SK-N-SH treated with all-trans-retinoic acid at 6 μM for 48 hours (cell line): ENCODE results near the gene CHAF1A.

Source experiments
- ATAC-seq: fragments of 200-7000 bp; cut with Tn5 transposase; 3 replicates; pipeline ENCODE4 v1.9.1; 2020; ENCODE audit warnings: mild to moderate bottlenecking, moderate library complexity
- ARNTL ChIP-seq: fragments of 450-650 bp; formaldehyde crosslinking; IDR thresholded peaks from 2 replicates; pipeline ENCODE4 v1.5.0; 2020; ENCODE audit warnings: low read depth, mild to moderate bottlenecking, moderate library complexity, borderline replicate concordance
- BACH2 ChIP-seq: fragments of 250-450 bp; sonication (Bioruptor Pico); IDR thresholded peaks from 2 replicates; pipeline ENCODE4 v1.9.0; 2021; ENCODE audit warnings: mild to moderate bottlenecking, borderline replicate concordance
- CSDC2 ChIP-seq: fragments of 250-450 bp; sonication (Bioruptor Pico); IDR thresholded peaks from 2 replicates; pipeline ENCODE4 v1.5.0; 2020; ENCODE audit warnings: mild to moderate bottlenecking, moderate library complexity
- ESRRG ChIP-seq: fragments of 250-450 bp; sonication (Bioruptor Pico); IDR thresholded peaks from 2 replicates; pipeline ENCODE4 v1.6.1; 2021; ENCODE audit warnings: mild to moderate bottlenecking
- GLIS3 ChIP-seq: fragments of 250-450 bp; sonication (Bioruptor Pico); IDR thresholded peaks from 2 replicates; pipeline ENCODE4 v1.5.0; 2020; ENCODE audit warnings: mild to moderate bottlenecking, moderate library complexity
- ISL1 ChIP-seq: fragments of 250-450 bp; sonication (Bioruptor Pico); IDR thresholded peaks from 2 replicates; pipeline ENCODE4 v2.1.2; 2022; ENCODE audit warnings: mild to moderate bottlenecking, moderate library complexity
- OSR1 ChIP-seq: fragments of 250-450 bp; sonication (Bioruptor Pico); IDR thresholded peaks from 2 replicates; pipeline ENCODE4 v1.8.0; 2022; ENCODE audit warnings: moderate library complexity, mild to moderate bottlenecking, inconsistent platforms
- PPARA ChIP-seq: fragments of 250-450 bp; sonication (Bioruptor Pico); IDR thresholded peaks from 2 replicates; pipeline ENCODE4 v1.5.0; 2020; ENCODE audit warnings: mild to moderate bottlenecking, borderline replicate concordance
- RARB ChIP-seq: fragments of 250-450 bp; sonication (Bioruptor Pico); IDR thresholded peaks from 2 replicates; pipeline ENCODE4 v1.8.0; 2021; ENCODE audit warnings: mild to moderate bottlenecking, moderate library complexity
- SNAI2 ChIP-seq: fragments of 250-450 bp; sonication (Bioruptor Pico); IDR thresholded peaks from 2 replicates; pipeline ENCODE4 v1.5.0; 2020; ENCODE audit warnings: mild to moderate bottlenecking, moderate library complexity
- TCF4 ChIP-seq: fragments of 250-450 bp; sonication (Bioruptor Pico); IDR thresholded peaks from 2 replicates; pipeline ENCODE4 v1.8.0; 2021; ENCODE audit warnings: mild to moderate bottlenecking, moderate library complexity, borderline replicate concordance
- TOX ChIP-seq: fragments of 250-450 bp; sonication (Bioruptor Pico); IDR thresholded peaks from 2 replicates; pipeline ENCODE4 v1.8.0; 2021; ENCODE audit warnings: mild to moderate bottlenecking, moderate library complexity, borderline replicate concordance
- ZC3H10 ChIP-seq: fragments of 250-450 bp; sonication (Bioruptor Pico); IDR thresholded peaks from 2 replicates; pipeline ENCODE4 v1.5.1; 2021; ENCODE audit warnings: mild to moderate bottlenecking, moderate library complexity
- ZFP3 ChIP-seq: fragments of 250-450 bp; sonication (Bioruptor Pico); IDR thresholded peaks from 2 replicates; pipeline ENCODE4 v1.5.0; 2020; ENCODE audit warnings: mild to moderate bottlenecking, moderate library complexity
- ZFP30 ChIP-seq: fragments of 450-650 bp; formaldehyde crosslinking; IDR thresholded peaks from 2 replicates; pipeline ENCODE4 v1.5.0; 2022; ENCODE audit warnings: mild to moderate bottlenecking, moderate library complexity
- ZNF565 ChIP-seq: fragments of 450-650 bp; formaldehyde crosslinking; conservative IDR thresholded peaks from 2 replicates; pipeline ENCODE4 v1.5.0; 2020; ENCODE audit warnings: low read depth, mild to moderate bottlenecking, moderate library complexity
- ZNF70 ChIP-seq: fragments of 450-650 bp; formaldehyde crosslinking; IDR thresholded peaks from 2 replicates; pipeline ENCODE4 v1.5.0; 2020; ENCODE audit warnings: mild to moderate bottlenecking, moderate library complexity
- ZNF8 ChIP-seq: fragments of 450-650 bp; formaldehyde crosslinking; IDR thresholded peaks from 2 replicates; pipeline ENCODE4 v1.5.0; 2020; ENCODE audit warnings: mild to moderate bottlenecking, moderate library complexity
- TF ChIP-seq, protein P1 (sequence below): fragments of 250-450 bp; sonication (Bioruptor Pico); IDR thresholded peaks from 2 replicates; pipeline ENCODE4 v1.8.0; 2020; ENCODE audit warnings: mild to moderate bottlenecking, moderate library complexity, borderline replicate concordance
- TF ChIP-seq, protein P2 (sequence below): fragments of 250-450 bp; sonication (Bioruptor Pico); IDR thresholded peaks from 2 replicates; pipeline ENCODE4 v1.5.1; 2020; ENCODE audit warnings: low read depth, mild to moderate bottlenecking, moderate library complexity
- TF ChIP-seq, protein P3 (sequence below): fragments of 250-450 bp; sonication (Bioruptor Pico); IDR thresholded peaks from 2 replicates; pipeline ENCODE4 v1.5.1; 2021; ENCODE audit warnings: mild to moderate bottlenecking, moderate library complexity
- TF ChIP-seq, protein P4 (sequence below): fragments of 250-450 bp; sonication (Bioruptor Pico); IDR thresholded peaks from 2 replicates; pipeline ENCODE4 v1.5.0; 2020; ENCODE audit warnings: mild to moderate bottlenecking, moderate library complexity

Gene CHAF1A

DNA sequence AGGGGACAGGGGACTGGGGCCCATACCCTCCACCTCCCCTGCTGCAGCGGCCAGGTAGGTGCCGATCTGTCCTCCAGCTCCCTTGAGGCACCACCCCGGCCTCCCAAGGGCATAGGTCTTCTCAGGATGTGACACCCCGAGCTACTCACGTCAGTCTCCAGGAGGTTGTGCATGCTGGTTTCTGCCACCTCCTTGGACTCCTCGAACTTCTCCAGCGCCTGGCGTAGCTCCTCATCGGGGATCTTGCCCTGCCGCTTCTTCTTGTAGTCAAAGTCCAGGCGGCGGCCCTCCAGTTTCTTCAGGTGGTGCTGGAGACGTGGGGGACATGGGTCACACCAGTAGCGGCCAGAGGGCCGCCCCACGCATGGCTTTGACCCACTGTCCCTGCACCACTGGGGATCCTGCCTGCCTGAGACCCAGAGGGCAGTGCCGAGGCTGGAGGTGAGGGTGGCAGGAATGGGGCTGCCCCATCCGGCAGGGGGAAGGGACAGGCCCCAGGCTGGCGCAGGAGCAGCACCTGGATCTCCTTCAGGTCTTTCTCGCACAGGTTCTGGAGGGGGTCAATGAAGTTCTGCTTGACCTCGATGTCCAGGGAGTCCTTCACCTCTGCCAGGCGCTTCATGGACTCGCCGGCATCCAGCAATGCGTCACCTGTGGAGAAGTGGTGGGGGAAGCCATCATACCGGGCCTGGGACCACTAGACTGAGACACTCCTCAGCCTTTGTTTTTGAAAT is 38.7 kb upstream of the CHAF1A start:
- TF ChIP-seq TCF4 (CRISPR knock-in tag) = no peak
- no peak for TF ChIP-seq ESRRG (CRISPR knock-in tag)
- no peak for TF ChIP-seq ZNF565 (CRISPR knock-in tag)
- TF ChIP-seq, protein P1, sequence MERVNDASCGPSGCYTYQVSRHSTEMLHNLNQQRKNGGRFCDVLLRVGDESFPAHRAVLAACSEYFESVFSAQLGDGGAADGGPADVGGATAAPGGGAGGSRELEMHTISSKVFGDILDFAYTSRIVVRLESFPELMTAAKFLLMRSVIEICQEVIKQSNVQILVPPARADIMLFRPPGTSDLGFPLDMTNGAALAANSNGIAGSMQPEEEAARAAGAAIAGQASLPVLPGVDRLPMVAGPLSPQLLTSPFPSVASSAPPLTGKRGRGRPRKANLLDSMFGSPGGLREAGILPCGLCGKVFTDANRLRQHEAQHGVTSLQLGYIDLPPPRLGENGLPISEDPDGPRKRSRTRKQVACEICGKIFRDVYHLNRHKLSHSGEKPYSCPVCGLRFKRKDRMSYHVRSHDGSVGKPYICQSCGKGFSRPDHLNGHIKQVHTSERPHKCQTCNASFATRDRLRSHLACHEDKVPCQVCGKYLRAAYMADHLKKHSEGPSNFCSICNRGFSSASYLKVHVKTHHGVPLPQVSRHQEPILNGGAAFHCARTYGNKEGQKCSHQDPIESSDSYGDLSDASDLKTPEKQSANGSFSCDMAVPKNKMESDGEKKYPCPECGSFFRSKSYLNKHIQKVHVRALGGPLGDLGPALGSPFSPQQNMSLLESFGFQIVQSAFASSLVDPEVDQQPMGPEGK (CRISPR knock-in tag) = no peak
- TF ChIP-seq RARB = no peak
- no peak for TF ChIP-seq ZNF8 (CRISPR knock-in tag)
- no peak for TF ChIP-seq BACH2 (CRISPR knock-in tag)
- no peak for TF ChIP-seq ISL1 (CRISPR knock-in tag)
- TF ChIP-seq OSR1 (CRISPR knock-in tag) = no peak
- no peak for TF ChIP-seq ARNTL
- no peak for TF ChIP-seq CSDC2 (CRISPR knock-in tag)
- no peak for TF ChIP-seq ZFP30 (CRISPR knock-in tag)
- no peak for TF ChIP-seq TOX (CRISPR knock-in tag)
- TF ChIP-seq ZFP3 = no peak
- TF ChIP-seq, protein P2, sequence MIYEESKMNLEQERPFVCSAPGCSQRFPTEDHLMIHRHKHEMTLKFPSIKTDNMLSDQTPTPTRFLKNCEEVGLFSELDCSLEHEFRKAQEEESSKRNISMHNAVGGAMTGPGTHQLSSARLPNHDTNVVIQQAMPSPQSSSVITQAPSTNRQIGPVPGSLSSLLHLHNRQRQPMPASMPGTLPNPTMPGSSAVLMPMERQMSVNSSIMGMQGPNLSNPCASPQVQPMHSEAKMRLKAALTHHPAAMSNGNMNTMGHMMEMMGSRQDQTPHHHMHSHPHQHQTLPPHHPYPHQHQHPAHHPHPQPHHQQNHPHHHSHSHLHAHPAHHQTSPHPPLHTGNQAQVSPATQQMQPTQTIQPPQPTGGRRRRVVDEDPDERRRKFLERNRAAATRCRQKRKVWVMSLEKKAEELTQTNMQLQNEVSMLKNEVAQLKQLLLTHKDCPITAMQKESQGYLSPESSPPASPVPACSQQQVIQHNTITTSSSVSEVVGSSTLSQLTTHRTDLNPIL (CRISPR knock-in tag) = no peak

DNA sequence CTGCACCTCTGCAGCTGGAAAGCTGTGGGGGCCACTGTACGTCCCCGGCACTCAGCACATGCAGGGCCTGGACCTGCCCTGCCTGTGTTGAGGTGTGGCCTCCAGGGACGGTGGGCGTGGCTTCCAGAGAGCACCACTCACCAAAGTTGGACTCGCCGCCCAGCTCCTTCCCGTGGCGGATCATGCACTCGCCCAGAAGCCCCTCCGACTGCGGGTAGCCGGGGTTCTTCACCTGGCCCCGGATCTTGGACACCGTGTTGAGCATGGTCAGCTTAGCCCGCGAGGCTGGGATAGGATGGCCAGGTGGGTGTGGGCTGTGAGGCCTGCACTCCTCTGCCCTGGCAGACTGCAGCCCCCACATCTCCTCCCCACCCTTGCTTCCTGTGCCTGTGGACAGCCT is 37.1 kb upstream of the CHAF1A start:
- no peak for TF ChIP-seq ZFP3
- TF ChIP-seq ZFP30 (CRISPR knock-in tag) = no peak
- TF ChIP-seq SNAI2 (CRISPR knock-in tag) = no peak
- no peak for TF ChIP-seq ZNF70 (CRISPR knock-in tag)
- TF ChIP-seq, protein P3, sequence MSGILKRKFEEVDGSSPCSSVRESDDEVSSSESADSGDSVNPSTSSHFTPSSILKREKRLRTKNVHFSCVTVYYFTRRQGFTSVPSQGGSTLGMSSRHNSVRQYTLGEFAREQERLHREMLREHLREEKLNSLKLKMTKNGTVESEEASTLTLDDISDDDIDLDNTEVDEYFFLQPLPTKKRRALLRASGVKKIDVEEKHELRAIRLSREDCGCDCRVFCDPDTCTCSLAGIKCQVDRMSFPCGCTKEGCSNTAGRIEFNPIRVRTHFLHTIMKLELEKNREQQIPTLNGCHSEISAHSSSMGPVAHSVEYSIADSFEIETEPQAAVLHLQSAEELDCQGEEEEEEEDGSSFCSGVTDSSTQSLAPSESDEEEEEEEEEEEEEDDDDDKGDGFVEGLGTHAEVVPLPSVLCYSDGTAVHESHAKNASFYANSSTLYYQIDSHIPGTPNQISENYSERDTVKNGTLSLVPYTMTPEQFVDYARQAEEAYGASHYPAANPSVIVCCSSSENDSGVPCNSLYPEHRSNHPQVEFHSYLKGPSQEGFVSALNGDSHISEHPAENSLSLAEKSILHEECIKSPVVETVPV = no peak
- no peak for TF ChIP-seq ARNTL
- TF ChIP-seq, protein P2 (CRISPR knock-in tag) = no peak
- TF ChIP-seq ZC3H10 = no peak
- TF ChIP-seq OSR1 (CRISPR knock-in tag) = no peak
- TF ChIP-seq, protein P4, sequence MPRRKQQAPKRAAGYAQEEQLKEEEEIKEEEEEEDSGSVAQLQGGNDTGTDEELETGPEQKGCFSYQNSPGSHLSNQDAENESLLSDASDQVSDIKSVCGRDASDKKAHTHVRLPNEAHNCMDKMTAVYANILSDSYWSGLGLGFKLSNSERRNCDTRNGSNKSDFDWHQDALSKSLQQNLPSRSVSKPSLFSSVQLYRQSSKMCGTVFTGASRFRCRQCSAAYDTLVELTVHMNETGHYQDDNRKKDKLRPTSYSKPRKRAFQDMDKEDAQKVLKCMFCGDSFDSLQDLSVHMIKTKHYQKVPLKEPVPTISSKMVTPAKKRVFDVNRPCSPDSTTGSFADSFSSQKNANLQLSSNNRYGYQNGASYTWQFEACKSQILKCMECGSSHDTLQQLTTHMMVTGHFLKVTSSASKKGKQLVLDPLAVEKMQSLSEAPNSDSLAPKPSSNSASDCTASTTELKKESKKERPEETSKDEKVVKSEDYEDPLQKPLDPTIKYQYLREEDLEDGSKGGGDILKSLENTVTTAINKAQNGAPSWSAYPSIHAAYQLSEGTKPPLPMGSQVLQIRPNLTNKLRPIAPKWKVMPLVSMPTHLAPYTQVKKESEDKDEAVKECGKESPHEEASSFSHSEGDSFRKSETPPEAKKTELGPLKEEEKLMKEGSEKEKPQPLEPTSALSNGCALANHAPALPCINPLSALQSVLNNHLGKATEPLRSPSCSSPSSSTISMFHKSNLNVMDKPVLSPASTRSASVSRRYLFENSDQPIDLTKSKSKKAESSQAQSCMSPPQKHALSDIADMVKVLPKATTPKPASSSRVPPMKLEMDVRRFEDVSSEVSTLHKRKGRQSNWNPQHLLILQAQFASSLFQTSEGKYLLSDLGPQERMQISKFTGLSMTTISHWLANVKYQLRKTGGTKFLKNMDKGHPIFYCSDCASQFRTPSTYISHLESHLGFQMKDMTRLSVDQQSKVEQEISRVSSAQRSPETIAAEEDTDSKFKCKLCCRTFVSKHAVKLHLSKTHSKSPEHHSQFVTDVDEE (CRISPR knock-in tag) = no peak
- no peak for TF ChIP-seq RARB
- no peak for TF ChIP-seq ISL1 (CRISPR knock-in tag)
- no peak for TF ChIP-seq TCF4 (CRISPR knock-in tag)
- no peak for TF ChIP-seq GLIS3 (CRISPR knock-in tag)
- TF ChIP-seq PPARA (CRISPR knock-in tag) = no peak
- TF ChIP-seq, protein P1 (CRISPR knock-in tag) = no peak
- no peak for TF ChIP-seq ZNF565 (CRISPR knock-in tag)
- TF ChIP-seq ZNF8 (CRISPR knock-in tag) = no peak
- TF ChIP-seq ESRRG (CRISPR knock-in tag) = no peak
- ATAC-seq = no peak

More for the DNA sequence above, 38.7 kb upstream of the CHAF1A start:
- no peak for ATAC-seq
